Fibroblast of lung (primary cell): ENCODE results near the gene RUSC2. TPM values are rescaled to one million over a fixed set of nuclear protein-coding genes. Genes with fewer than 3 reads are reported as not detected.

ENCODE experiments used
- DNase-seq, 2 donors: peaks; one replicate each; pipeline versions ENCODE4 v3.0.0 to v3.0.0-alpha.2; 2010; ENCODE audit warnings: low read depth in 2 of 2
- H2AFZ ChIP-seq: 2 replicates; pipeline ENCODE4 v1.5.1; 2012; ENCODE audit warnings: low read length, control low read depth, inconsistent platforms
- H3K27ac ChIP-seq: 2 replicates; pipeline ENCODE4 v1.5.1; 2011; ENCODE audit warnings: low read length, control low read depth; ENCODE audit not compliant: insufficient read depth
- H3K27me3 ChIP-seq: 2 replicates; pipeline ENCODE4 v1.5.1; 2011; ENCODE audit warnings: mild to moderate bottlenecking, low read length; ENCODE audit not compliant: control insufficient read depth, insufficient read depth
- H3K36me3 ChIP-seq: 2 replicates; pipeline ENCODE4 v1.5.1; 2011; ENCODE audit warnings: low read length; ENCODE audit not compliant: control insufficient read depth, insufficient read depth
- H3K4me1 ChIP-seq: 2 replicates; pipeline ENCODE4 v1.5.1; 2011; ENCODE audit warnings: low read length; ENCODE audit not compliant: control insufficient read depth, insufficient read depth; ENCODE audit errors: extremely low read depth
- H3K4me2 ChIP-seq: 2 replicates; pipeline ENCODE4 v1.5.1; 2011; ENCODE audit warnings: low read length, control low read depth; ENCODE audit not compliant: insufficient read depth; ENCODE audit errors: extremely low read depth
- H3K4me3 ChIP-seq, 4 experiments: fragments of 200-600 bp in 1 of 4; sonication (generic) in 1 of 4; replicated peaks in 1 of 4; 2 replicates each; pipeline ENCODE4 v1.5.1; 2011 to 2016; ENCODE audit warnings: low read length in 4 of 4, low read depth in 3 of 4, mild to moderate bottlenecking in 3 of 4, control low read depth in 2 of 4, inconsistent platforms in 1 of 4, mixed read lengths in 1 of 4; ENCODE audit not compliant: insufficient read depth in 1 of 4; ENCODE audit errors: control extremely low read depth in 1 of 4
- H3K79me2 ChIP-seq: 2 replicates; pipeline ENCODE4 v1.5.1; 2012; ENCODE audit warnings: mild to moderate bottlenecking, low read length, inconsistent platforms; ENCODE audit not compliant: control insufficient read depth, insufficient read depth
- H3K9ac ChIP-seq: 2 replicates; pipeline ENCODE4 v1.5.1; 2011; ENCODE audit warnings: mild to moderate bottlenecking, low read length, control low read depth; ENCODE audit not compliant: insufficient read depth
- H3K9me3 ChIP-seq: 2 replicates; pipeline ENCODE4 v1.5.1; 2012; ENCODE audit warnings: low read depth, low read length; ENCODE audit not compliant: control insufficient read depth, insufficient read depth
- H4K20me1 ChIP-seq: 2 replicates; pipeline ENCODE4 v1.5.1; 2011; ENCODE audit warnings: low read length; ENCODE audit not compliant: control insufficient read depth, insufficient read depth; ENCODE audit errors: extremely low read depth
- CTCF ChIP-seq, 2 donors: IDR thresholded peaks in 1 of 2; conservative IDR thresholded peaks in 1 of 2; 1 replicate in 1 of 2; 2 replicates in 1 of 2; pipeline ENCODE4 v1.5.1; 2011 to 2012; ENCODE audit warnings: low read length in 2 of 2, control low read depth in 1 of 2, inconsistent platforms in 1 of 2, low read depth in 1 of 2, mild to moderate bottlenecking in 1 of 2
- EZH2 ChIP-seq: IDR thresholded peaks from 2 replicates; pipeline ENCODE4 v1.5.1; 2012; ENCODE audit warnings: low read length, control low read depth, mild to moderate bottlenecking; ENCODE audit errors: missing control alignments
- polyA plus RNA-seq, 2 donors: library from polyadenylated mRNA; depleted of rRNA in 1 of 2; stranded (reverse) in 1 of 2; unstranded in 1 of 2; fragments of >200 nt; gene quantifications; 2 replicates each; pipeline ENCODE4 v1.2.1, GENCODE V29; 2011 to 2012; ENCODE audit warnings: missing spikeins in 1 of 2
- total RNA-seq: library from RNA; depleted of rRNA; stranded (reverse); fragments of >200 nt; gene quantifications from 2 replicates; pipeline ENCODE4 v1.2.1, GENCODE V29; 2014

RUSC2 gene
- total and polyA plus RNA-seq, 2 donors (not counting 1 experiment from before 2014, with no cell fraction given), result 14.8 to 15.5 TPM

- H3K4me2 ChIP-seq, result no peak overlapping the region
- no peaks in the 10 kb centered on the region for H3K4me1 ChIP-seq
- peak in 1 of 2 donors; percentile 24 for DNase-seq
- no peak overlapping the region for H2AFZ ChIP-seq
- H3K36me3 ChIP-seq, result no peaks in the 10 kb centered on the region
- H3K9ac ChIP-seq, result no peak overlapping the region
- H3K27me3 ChIP-seq, result no peaks in the 10 kb centered on the region
- no peak overlapping the region for H3K27ac ChIP-seq
- no peaks in the 10 kb centered on the region for H3K9me3 ChIP-seq
- H4K20me1 ChIP-seq, result no peaks in the 10 kb centered on the region
- peak; percentile 12 to 40 for TF ChIP-seq CTCF (conservative IDR thresholded peaks at IDR 0.05 in 1 of 2, IDR thresholded peaks at IDR 0.05 in 1 of 2; ENCODE audit: low read depth in 1 of 2, low read length in 2 of 2)
- TF ChIP-seq EZH2, result no peak
- no peak overlapping the region for H3K4me3 ChIP-seq
- H3K79me2 ChIP-seq, result no peaks in the 10 kb centered on the region
Observed at GRCh38 chr9:35452481-35452880, 37.4 kb upstream of the RUSC2 start.

DNA sequence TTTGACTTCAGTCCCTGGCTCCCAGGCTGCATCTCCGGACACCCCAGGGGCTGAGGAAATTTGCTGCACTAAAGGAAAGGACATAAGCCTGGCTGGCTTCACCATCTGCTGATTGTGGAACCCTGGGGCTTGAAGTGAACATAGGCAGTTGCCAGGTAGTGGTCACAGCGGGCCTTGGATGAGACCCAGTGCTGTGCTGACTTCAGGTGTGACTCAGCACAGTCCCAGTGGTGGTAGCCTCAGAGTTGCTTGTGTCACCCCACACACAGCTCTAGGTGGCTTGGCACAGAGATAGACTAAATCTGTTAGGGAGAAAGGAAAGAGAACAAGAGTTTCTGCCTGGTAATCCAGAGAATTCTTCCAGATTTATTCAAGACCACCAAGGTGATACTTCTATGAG lies 36.1 kb upstream of the RUSC2 start:
- no peak overlapping the region for H3K4me3 ChIP-seq
- no peak overlapping the region for H2AFZ ChIP-seq
- H3K36me3 ChIP-seq, result no peaks in the 10 kb centered on the region
- H3K9me3 ChIP-seq, result no peaks in the 10 kb centered on the region
- H4K20me1 ChIP-seq, result no peaks in the 10 kb centered on the region
- no peak for DNase-seq
- no peaks in the 10 kb centered on the region for H3K27me3 ChIP-seq
- no peak for TF ChIP-seq EZH2
- no peak for TF ChIP-seq CTCF (conservative IDR thresholded peaks at IDR 0.05 in 1 of 2, IDR thresholded peaks at IDR 0.05 in 1 of 2; ENCODE audit: low read depth in 1 of 2, low read length in 2 of 2)
- no peaks in the 10 kb centered on the region for H3K79me2 ChIP-seq
- no peak overlapping the region for H3K9ac ChIP-seq
- no peak overlapping the region for H3K27ac ChIP-seq
- no peaks in the 10 kb centered on the region for H3K4me1 ChIP-seq
- H3K4me2 ChIP-seq, result no peak overlapping the region

DNA sequence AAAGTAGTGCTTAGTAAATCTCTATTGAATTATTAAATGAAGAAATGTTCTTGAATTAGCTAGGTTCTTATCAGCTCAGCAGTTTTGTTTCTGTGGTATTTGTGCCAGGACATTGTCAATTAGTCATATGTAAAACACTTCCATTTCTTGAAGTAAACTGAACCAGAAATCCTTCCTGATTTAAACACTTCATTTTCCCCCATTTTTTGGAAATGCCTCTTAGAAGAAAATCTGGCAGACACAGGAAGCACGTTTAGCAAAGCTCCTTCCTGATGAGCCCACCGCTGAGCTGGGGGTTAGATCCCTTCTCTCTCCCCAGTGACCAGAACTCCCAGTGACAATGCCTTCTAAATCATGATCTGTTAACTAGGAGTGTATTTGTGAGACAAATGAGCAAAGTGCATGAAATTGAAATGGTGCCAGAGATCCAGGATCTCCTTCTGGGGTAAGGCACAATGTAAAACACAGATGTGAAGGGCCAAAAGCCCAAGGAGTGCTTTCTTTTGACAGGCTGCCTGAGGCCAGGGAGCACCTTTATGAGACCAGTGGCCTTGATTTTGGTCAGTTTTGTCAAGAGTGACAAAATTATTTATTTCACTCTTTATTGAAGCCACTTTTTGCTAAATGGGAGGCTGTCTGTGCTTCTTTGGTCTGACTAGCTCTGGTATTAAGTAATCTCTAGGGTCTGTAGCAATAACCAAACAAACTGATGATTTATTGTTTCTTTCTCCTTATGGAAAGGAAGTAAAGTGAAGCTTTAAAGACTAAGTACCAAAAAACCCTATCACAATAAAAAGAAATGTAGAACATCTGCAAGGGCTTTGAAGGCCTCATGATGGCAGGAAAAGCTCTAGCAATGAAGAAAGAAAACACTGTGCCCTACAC lies 25.5 kb upstream of the RUSC2 start:
- peak; percentile 9 to 88 for DNase-seq

More for the DNA sequence above, 25.5 kb upstream of the RUSC2 start:
- H3K79me2 ChIP-seq, result no peaks in the 10 kb centered on the region
- no peak overlapping the region for H2AFZ ChIP-seq
- H3K9me3 ChIP-seq, result no peaks in the 10 kb centered on the region
- no peaks in the 10 kb centered on the region for H4K20me1 ChIP-seq
- H3K4me1 ChIP-seq, result peaks cover 5% of the 10 kb centered on the region
- no peaks in the 10 kb centered on the region for H3K36me3 ChIP-seq
- H3K27ac ChIP-seq, result no peak overlapping the region
- H3K27me3 ChIP-seq, result no peaks in the 10 kb centered on the region
- no peak overlapping the region for H3K4me3 ChIP-seq
- TF ChIP-seq EZH2, result no peak
- TF ChIP-seq CTCF (conservative IDR thresholded peaks at IDR 0.05 in 1 of 2, IDR thresholded peaks at IDR 0.05 in 1 of 2; ENCODE audit: low read depth in 1 of 2, low read length in 2 of 2), result no peak
- H3K9ac ChIP-seq, result no peak overlapping the region
- no peak overlapping the region for H3K4me2 ChIP-seq
